Hypothalamus (tissue), 51 donors: ENCODE data around the gene TMEM26.
"Not testable (repeated sequence)": the region's sequence is repeated elsewhere in the genome, so short reads cannot be mapped to it uniquely, and the experiment has no call there.

ENCODE experiments used
- DNase-seq, 51 donors: peaks; one replicate each; lab custom pipeline; 2025; lab: John Stamatoyannopoulos, UW

TMEM26 gene

GRCh38 chr10:61406736-61407135, 46.4 kb downstream of the TMEM26 start:
- no peak for DNase-seq

- no peak for DNase-seq
Observed at GRCh38 chr10:61406242-61406641, 46.9 kb downstream of the TMEM26 start.

GRCh38 chr10:61404751-61405150, 48.4 kb downstream of the TMEM26 start:
- DNase-seq = no peak

- no peak for DNase-seq
Observed at GRCh38 chr10:61400524-61400923, 52.7 kb downstream of the TMEM26 start.

- DNase-seq = no peak
Observed at GRCh38 chr10:61399406-61399805, 53.8 kb downstream of the TMEM26 start.

- DNase-seq = no peak
Observed at GRCh38 chr10:61398366-61399129, 54.6 kb downstream of the TMEM26 start.

- no peak for DNase-seq
Observed at GRCh38 chr10:61397175-61397986, 55.8 kb downstream of the TMEM26 start.

- DNase-seq = no peak
Observed at GRCh38 chr10:61391281-61391680, 61.9 kb downstream of the TMEM26 start.

- no peak for DNase-seq
Observed at GRCh38 chr10:61390851-61391250, 62.3 kb downstream of the TMEM26 start.

GRCh38 chr10:61389887-61390286, 63.3 kb downstream of the TMEM26 start:
- no peak for DNase-seq

GRCh38 chr10:61388986-61389385, 64.2 kb downstream of the TMEM26 start:
- DNase-seq = not testable (repeated sequence)

GRCh38 chr10:61385231-61386001, 67.8 kb downstream of the TMEM26 start:
- no peak for DNase-seq

- DNase-seq = not testable (repeated sequence)
Observed at GRCh38 chr10:61381153-61381552, 72.0 kb downstream of the TMEM26 start.

GRCh38 chr10:61378865-61379264, 74.3 kb downstream of the TMEM26 start:
- DNase-seq = no peak

- no peak for DNase-seq
Observed at GRCh38 chr10:61376908-61377368, 76.2 kb downstream of the TMEM26 start.

- no peak for DNase-seq
Observed at GRCh38 chr10:61376377-61376776, 76.8 kb downstream of the TMEM26 start.

- DNase-seq = no peak
Observed at GRCh38 chr10:61366365-61366764, 86.8 kb downstream of the TMEM26 start.

GRCh38 chr10:61364619-61365018, 88.6 kb downstream of the TMEM26 start:
- DNase-seq = no peak

- no peak for DNase-seq
Observed at GRCh38 chr10:61363006-61363405, 90.2 kb downstream of the TMEM26 start.

- DNase-seq = no peak
Observed at GRCh38 chr10:61359452-61359851, 93.7 kb downstream of the TMEM26 start.

GRCh38 chr10:61357687-61358086, 95.5 kb downstream of the TMEM26 start:
- no peak for DNase-seq
